ENCODE measurements around the gene ATP2B3.

Gene ATP2B3

GRCh38 chrX:153624196-153625091 lies 107.0 kb downstream of the ATP2B3 start:
- no peak for DNase-seq

GRCh38 chrX:153625271-153626024 lies 108.0 kb downstream of the ATP2B3 start:
- DNase-seq: no peak

GRCh38 chrX:153626025-153626633 lies 108.7 kb downstream of the ATP2B3 start:
- no peak for DNase-seq

- no peak for DNase-seq
Measured at GRCh38 chrX:153626863-153627674, 109.6 kb downstream of the ATP2B3 start.

- DNase-seq: no peak
Measured at GRCh38 chrX:153627675-153628111, 110.3 kb downstream of the ATP2B3 start.

GRCh38 chrX:153628129-153628528 lies 110.7 kb downstream of the ATP2B3 start:
- DNase-seq: no peak

GRCh38 chrX:153628665-153629064 lies 111.2 kb downstream of the ATP2B3 start:
- DNase-seq: no peak

GRCh38 chrX:153631346-153631745 lies 113.9 kb downstream of the ATP2B3 start:
- DNase-seq: no peak

GRCh38 chrX:153631907-153632594 lies 114.6 kb downstream of the ATP2B3 start:
- DNase-seq: no peak

Measured in HCEC 1CT (cell line).